ENCODE data around the gene ITIH1.
"Not testable (repeated sequence)": the region's sequence is repeated elsewhere in the genome, so short reads cannot be mapped to it uniquely, and the experiment has no call there.

ITIH1 gene

DNA sequence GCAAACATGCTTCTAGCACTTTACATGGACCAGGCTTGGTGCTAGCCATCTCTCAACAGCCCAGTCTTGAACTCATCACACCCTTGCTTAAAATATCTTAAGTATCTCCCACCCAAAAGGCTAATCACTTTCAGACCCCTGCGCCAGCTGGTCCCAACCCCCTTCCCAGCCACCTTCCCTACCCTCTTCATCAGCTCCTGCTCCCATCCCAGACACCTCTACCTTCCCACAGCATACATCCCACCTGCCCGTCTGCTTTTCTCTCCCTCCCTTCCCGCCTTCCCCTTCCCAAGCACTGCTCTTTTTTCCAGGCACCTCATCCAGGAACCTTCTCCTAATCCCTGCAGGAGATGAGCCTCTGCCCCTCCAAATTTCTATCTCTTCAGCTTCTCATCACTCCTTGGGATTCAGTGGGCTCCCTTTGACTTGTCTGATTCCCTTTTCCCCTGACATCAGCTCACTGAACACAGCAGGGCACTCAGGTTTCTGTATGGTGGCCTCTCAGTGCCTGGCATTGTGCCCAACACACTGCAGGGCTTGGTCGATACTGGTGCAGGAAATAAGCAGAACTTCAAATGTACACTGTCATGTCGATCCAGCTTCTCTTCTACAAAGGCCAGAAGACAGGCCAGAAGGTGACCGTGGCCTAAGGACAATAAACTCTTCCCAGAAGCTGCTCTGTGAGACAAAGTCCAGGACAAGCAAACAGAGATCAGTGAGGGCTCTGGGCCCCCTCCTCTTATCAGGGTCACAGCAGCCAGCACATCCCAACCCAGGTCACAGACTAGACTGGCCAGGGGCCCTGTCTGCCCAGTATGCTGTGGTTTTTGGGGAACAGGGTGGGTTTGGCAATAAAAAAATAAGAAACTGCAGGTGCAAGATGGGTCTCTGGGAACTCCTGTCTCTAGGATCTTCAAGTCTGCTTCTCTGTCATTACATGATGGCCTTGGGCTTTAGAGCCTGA lies 2.2 kb upstream of the ITIH1 start:
- no peak for DNase-seq (ENCODE audit: low read depth)

- no peak for DNase-seq (ENCODE audit: low read depth)
Measured at GRCh38 chr3:52775877-52776276, 1.5 kb upstream of the ITIH1 start.

GRCh38 chr3:52776486-52776885 lies 913 bp upstream of the ITIH1 start:
- not testable (repeated sequence) for DNase-seq (ENCODE audit: low read depth)

DNA sequence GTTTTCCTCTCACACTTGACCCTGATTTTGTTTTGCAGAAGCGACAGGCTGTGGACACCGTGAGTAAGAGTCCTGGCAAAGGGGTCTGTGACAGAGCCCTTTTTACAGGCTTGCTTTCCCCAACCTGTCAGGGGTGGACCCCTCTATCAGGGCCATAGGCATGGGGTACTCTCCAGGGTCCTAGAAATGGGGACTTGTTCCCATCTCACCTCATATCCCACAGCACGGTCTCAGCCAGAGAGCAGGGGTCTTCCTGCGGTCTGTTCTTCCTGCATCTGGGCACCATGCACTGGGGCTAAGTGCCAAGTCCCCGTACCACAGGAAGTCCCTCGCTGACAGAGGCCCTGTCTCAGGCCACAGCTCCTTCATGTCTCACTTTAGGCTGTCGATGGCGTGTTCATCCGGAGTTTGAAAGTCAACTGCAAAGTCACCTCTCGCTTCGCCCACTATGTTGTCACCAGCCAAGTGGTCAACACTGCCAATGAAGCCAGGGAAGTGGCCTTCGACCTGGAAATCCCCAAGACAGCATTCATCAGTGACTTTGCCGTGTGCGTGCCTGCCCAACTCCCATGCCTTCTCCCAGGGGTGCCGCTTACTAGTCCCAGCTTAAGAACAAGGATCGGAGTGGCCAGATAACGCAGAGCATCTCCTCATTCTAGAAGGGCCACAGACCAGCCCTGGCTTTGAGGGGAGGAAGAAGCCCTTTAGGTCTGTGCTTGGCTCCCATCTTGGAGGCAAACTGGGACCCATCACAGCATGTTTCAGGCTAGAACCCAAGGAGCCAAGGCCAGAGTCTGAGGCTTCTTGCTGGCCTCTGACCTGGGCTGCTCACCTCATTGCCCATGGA lies 783 bp downstream of the ITIH1 start:
- no peak for DNase-seq (ENCODE audit: low read depth)

GRCh38 chr3:52779011-52779836 lies 1.8 kb downstream of the ITIH1 start:
- no peak for DNase-seq (ENCODE audit: low read depth)

DNA sequence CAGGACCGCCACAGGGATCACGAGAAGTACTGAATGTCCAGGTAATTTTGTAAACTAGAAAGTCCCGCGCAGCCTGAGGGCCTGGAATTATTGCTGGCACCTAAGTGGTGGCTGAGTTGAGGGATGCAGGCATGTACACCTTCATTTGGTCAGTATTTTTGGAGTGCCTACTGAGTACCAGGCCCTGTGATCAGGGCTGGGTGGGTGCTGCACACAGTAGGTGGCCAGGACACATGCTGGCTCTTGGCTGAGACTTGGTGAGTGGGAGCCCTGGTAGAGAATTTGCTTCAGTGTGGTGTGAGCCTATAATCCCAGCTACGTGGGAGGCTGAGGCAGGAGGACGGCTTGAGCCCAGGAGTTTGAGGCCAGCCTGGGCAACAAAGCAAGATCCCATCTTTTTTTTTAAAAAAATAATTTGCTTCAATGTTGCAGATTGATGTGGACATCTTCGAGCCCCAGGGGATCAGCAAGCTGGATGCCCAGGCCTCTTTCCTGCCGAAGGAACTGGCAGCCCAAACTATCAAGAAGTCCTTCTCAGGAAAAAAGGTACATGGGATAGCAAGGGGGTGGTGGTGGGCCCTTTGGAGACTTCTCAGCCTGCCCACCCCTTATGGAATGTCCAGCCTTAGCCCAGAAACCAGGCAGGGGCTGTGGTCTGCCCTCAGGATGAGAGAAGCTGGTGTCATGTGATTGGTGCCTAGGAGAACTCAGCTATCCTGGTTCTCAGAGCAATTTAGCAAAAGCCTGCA lies 2.6 kb downstream of the ITIH1 start:
- DNase-seq (ENCODE audit: low read depth): no peak

DNA sequence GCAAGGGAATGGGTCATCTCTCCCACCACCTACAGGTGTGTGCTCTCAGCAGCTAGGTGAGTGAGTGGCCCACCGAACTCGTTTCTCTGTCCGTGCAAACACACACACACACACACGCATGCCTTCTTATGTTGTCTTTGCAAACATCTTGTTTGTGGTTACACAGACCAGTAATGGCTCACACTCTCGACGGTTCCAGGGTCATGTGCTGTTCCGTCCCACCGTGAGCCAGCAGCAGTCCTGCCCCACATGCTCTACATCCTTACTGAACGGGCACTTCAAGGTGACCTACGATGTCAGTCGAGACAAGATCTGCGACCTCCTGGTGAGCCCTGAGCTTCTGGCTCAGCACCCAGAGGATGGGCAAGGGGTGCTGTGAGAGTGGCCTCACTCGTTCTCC lies 4.3 kb downstream of the ITIH1 start:
- DNase-seq (ENCODE audit: low read depth): no peak

GRCh38 chr3:52782412-52783210 lies 5.2 kb downstream of the ITIH1 start:
- no peak for DNase-seq (ENCODE audit: low read depth)

- DNase-seq (ENCODE audit: low read depth): no peak
Measured at GRCh38 chr3:52783211-52783555, 5.8 kb downstream of the ITIH1 start.

DNA sequence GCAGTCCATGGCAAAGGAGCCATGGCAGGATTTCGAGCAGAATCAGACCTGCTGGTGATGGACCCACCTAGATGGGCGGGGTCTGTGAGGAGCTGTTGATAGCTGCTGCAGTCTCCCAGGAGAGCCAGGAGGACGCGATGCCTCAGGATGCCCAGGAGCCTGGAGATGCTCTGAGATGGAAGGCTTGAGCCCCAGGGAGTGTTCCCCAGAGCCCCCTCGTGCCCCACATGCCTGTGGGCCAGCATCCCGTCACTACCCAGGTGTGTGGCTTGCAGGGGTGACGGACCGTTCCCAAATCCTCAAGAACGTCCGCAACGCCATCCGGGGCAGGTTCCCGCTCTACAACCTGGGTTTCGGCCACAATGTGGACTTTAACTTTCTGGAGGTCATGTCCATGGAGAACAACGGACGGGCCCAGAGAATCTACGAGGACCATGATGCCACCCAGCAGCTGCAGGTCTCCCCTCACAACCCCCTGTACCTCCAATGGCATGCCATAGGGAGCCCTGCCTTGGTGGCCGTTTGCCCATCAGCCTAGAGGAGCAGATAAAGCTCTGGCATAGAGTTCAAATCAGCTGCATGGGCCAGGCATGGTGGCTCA lies 6.7 kb downstream of the ITIH1 start:
- no peak for DNase-seq (ENCODE audit: low read depth)

- no peak for DNase-seq (ENCODE audit: low read depth)
Measured at GRCh38 chr3:52784931-52785590, 7.7 kb downstream of the ITIH1 start.

DNA sequence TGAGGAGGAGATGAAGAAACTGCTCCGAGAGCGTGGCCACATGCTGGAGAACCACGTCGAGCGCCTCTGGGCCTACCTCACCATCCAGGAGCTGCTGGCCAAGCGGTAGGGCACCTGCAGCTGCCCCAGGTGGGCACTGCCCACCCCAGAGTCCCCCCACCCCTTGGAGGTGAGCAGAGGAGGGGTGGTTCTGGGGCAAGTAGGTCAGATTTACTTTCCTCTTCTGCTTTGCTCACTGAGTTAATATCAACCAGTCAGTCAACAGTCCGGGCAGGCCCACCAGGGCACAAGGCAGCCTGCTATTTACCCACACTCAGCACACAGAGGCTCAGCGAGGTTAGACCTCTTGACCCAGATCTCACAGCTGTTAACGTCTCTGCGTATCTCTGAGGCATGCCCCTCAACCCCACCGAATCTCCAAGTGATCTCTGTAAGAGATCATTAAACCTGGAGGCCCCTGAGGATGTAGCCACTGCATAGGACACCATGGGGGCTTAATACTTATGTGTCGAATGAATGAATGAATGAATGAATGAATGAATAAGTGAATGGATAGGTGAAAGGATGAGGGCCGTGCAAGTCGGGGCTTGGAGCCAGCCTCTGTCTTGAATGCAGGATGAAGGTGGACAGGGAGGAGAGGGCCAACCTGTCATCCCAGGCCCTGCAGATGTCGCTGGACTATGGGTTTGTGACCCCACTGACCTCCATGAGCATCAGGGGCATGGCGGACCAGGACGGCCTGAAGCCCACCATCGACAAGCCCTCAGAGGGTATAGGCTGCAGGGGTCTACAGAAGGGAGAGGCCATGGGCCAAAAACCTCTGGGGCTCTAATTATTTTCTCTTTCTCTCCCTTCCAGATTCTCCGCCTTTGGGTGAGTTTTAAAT lies 9.2 kb downstream of the ITIH1 start:
- DNase-seq (ENCODE audit: low read depth): no peak

DNA sequence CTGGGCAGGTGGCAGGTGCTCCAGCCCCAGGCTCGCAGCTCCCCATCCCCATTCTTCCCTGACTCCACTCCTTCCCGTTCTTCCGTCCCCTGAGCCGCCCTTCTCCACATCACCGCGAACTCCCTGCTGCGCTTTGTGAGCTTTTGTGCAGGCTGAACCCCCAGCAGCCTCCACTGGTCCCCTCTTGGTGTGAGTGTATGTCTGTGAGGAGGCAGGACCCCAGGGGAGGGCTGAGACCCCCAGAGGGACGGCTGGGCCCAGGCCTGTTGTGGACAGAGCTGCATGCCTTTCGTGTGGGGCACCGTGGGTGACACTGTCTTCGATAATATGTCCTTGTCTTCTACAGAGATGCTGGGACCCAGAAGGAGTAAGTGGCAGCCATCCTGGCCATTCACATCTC lies 9.8 kb downstream of the ITIH1 start:
- no peak for DNase-seq (ENCODE audit: low read depth)

DNA sequence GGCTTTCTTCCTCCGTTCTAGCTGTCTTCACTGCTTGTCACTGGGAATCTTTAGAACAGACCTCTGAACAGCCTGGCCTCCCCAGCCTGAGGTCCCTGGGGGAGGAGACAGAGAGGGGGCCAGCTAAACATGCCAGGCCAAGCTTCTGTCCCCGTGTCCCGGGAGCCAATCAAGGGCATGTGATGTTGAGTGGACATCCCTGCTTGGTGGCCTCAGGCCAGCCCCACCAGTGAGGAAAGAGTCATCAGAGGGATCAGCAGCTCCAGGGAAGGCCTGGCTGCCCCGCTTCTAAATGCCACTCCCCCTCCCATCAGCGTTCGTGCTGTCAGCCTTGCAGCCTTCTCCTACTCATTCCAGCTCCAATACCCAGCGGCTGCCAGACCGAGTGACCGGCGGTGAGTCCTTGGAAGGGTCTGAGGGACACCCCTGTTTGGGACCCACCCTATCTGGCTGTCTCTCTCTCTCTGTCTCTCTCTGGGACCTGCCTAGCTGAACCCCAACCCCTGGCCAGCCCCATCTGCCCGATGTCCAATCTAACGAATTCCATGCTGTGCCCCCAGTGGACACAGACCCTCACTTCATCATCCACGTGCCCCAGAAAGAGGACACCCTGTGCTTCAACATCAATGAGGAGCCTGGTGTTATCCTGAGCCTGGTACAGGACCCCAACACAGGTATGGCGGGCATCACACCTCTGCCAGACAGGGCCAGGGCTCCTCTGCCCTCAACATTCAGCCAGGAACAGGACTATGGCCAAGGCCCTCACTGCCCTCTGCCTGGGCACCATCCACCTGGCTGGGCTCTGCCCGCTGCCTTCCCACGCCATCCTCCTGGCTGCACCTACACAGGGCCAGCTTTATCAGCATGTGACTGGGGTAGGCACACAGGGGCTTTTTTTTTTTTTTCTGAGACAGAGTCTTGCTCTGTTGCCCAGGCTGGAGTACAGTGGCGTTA lies 10.6 kb downstream of the ITIH1 start:
- DNase-seq (ENCODE audit: low read depth): no peak

- no peak for DNase-seq (ENCODE audit: low read depth)
Measured at GRCh38 chr3:52788890-52789745, 11.7 kb downstream of the ITIH1 start.

- no peak for DNase-seq (ENCODE audit: low read depth)
Measured at GRCh38 chr3:52789746-52790040, 12.3 kb downstream of the ITIH1 start.

- no peak for DNase-seq (ENCODE audit: low read depth)
Measured at GRCh38 chr3:52790337-52790736, 12.9 kb downstream of the ITIH1 start.
